Measurements from ENCODE around the gene RPP40.

RPP40 gene

GRCh38 chr6:5041955-5042354 lies 38.1 kb upstream of the RPP40 start:
- no peak overlapping the region for H2BK5ac ChIP-seq (ENCODE audit: low read depth, low read length, poor library complexity, severe bottlenecking)
- no peak overlapping the region for H3K4me2 ChIP-seq (ENCODE audit: low read length, poor library complexity, severe bottlenecking)
- no peak overlapping the region for H4K91ac ChIP-seq (ENCODE audit: low read length)
- H2BK12ac ChIP-seq (ENCODE audit: low read length in 2 of 2) = no peak overlapping the region
- no peaks in the 10 kb centered on the region for H3K27me3 ChIP-seq (ENCODE audit: control insufficient read depth in 1 of 2, insufficient read depth in 1 of 2, low read length in 2 of 2)
- H3K27ac ChIP-seq (ENCODE audit: low read length, poor library complexity, severe bottlenecking) = no peak overlapping the region
- no peak overlapping the region for H3K23ac ChIP-seq (ENCODE audit: low read length in 2 of 2)
- peaks cover 0 to 9% of the 10 kb centered on the region in 2 experiments for H3K36me3 ChIP-seq (ENCODE audit: control insufficient read depth in 1 of 2, insufficient read depth in 2 of 2, low read depth in 1 of 2, low read length in 2 of 2)
- no peak overlapping the region for H4K8ac ChIP-seq (ENCODE audit: low read length)
- H2BK15ac ChIP-seq (ENCODE audit: low read depth, poor library complexity, severe bottlenecking) = no peak overlapping the region
- no peaks in the 10 kb centered on the region for H3K4me1 ChIP-seq (ENCODE audit: control insufficient read depth, insufficient read depth, low read depth, low read length)
- no peak overlapping the region for H2BK120ac ChIP-seq (ENCODE audit: low read depth, low read length)
- H3K4me3 ChIP-seq (ENCODE audit: insufficient read depth in 1 of 2, low read depth in 1 of 2, low read length in 2 of 2) = no peak overlapping the region
- DNase-seq = no peak
- no peak overlapping the region for H3K4ac ChIP-seq (ENCODE audit: low read depth in 1 of 2, low read length in 2 of 2)
- no peak overlapping the region for H2AFZ ChIP-seq (ENCODE audit: low read depth, low read length)
- 71% methylated on average over 2 of the region's 2 CpGs for WGBS
- no peak overlapping the region for H3K14ac ChIP-seq (ENCODE audit: low read length in 2 of 2)
- no peak overlapping the region for H3K9ac ChIP-seq (ENCODE audit: low read length)
- H3K9me3 ChIP-seq (ENCODE audit: control insufficient read depth, low read length) = no peaks in the 10 kb centered on the region
- H3K18ac ChIP-seq (ENCODE audit: low read depth in 1 of 2, low read length in 2 of 2) = no peak overlapping the region
- H3K79me1 ChIP-seq (replicated peaks; ENCODE audit: low read length, poor library complexity, severe bottlenecking) = no peaks in the 10 kb centered on the region
- H2AK5ac ChIP-seq (ENCODE audit: low read length, severe bottlenecking) = no peak overlapping the region

- no peaks in the 10 kb centered on the region for H3K36me3 ChIP-seq (ENCODE audit: control insufficient read depth in 1 of 2, insufficient read depth in 2 of 2, low read depth in 1 of 2, low read length in 2 of 2)
- no peak overlapping the region for H3K4me3 ChIP-seq (ENCODE audit: insufficient read depth in 1 of 2, low read depth in 1 of 2, low read length in 2 of 2)
Observed at GRCh38 chr6:5036269-5036668, 32.4 kb upstream of the RPP40 start.

GRCh38 chr6:5034736-5035135 lies 30.9 kb upstream of the RPP40 start:
- peaks cover 3% of the 10 kb centered on the region for H3K4me1 ChIP-seq (ENCODE audit: control insufficient read depth, insufficient read depth, low read depth, low read length)
- no peak overlapping the region for H3K4ac ChIP-seq (ENCODE audit: low read depth in 1 of 2, low read length in 2 of 2)
- no peaks in the 10 kb centered on the region for H3K36me3 ChIP-seq (ENCODE audit: control insufficient read depth in 1 of 2, insufficient read depth in 2 of 2, low read depth in 1 of 2, low read length in 2 of 2)
- H3K79me1 ChIP-seq (replicated peaks; ENCODE audit: low read length, poor library complexity, severe bottlenecking) = no peaks in the 10 kb centered on the region
- H3K9me3 ChIP-seq (ENCODE audit: control insufficient read depth, low read length) = no peaks in the 10 kb centered on the region
- no peak overlapping the region for H3K4me2 ChIP-seq (ENCODE audit: low read length, poor library complexity, severe bottlenecking)
- H2AK5ac ChIP-seq (ENCODE audit: low read length, severe bottlenecking) = no peak overlapping the region
- H2BK5ac ChIP-seq (ENCODE audit: low read depth, low read length, poor library complexity, severe bottlenecking) = no peak overlapping the region
- no peak overlapping the region for H3K18ac ChIP-seq (ENCODE audit: low read depth in 1 of 2, low read length in 2 of 2)
- no peak overlapping the region for H3K9ac ChIP-seq (ENCODE audit: low read length)
- no peak for DNase-seq
- H2BK15ac ChIP-seq (ENCODE audit: low read depth, poor library complexity, severe bottlenecking) = no peak overlapping the region
- H4K91ac ChIP-seq (ENCODE audit: low read length) = no peak overlapping the region
- H3K23ac ChIP-seq (ENCODE audit: low read length in 2 of 2) = no peak overlapping the region
- no peak overlapping the region for H2AFZ ChIP-seq (ENCODE audit: low read depth, low read length)
- H3K4me3 ChIP-seq (ENCODE audit: insufficient read depth in 1 of 2, low read depth in 1 of 2, low read length in 2 of 2) = no peak overlapping the region
- WGBS = 82% methylated on average over 7 of the region's 7 CpGs
- H3K27me3 ChIP-seq (ENCODE audit: control insufficient read depth in 1 of 2, insufficient read depth in 1 of 2, low read length in 2 of 2) = no peaks in the 10 kb centered on the region
- H3K27ac ChIP-seq (ENCODE audit: low read length, poor library complexity, severe bottlenecking) = no peak overlapping the region
- H3K14ac ChIP-seq (ENCODE audit: low read length in 2 of 2) = no peak overlapping the region
- H2BK12ac ChIP-seq (ENCODE audit: low read length in 2 of 2) = no peak overlapping the region
- H4K8ac ChIP-seq (ENCODE audit: low read length) = no peak overlapping the region
- no peak overlapping the region for H2BK120ac ChIP-seq (ENCODE audit: low read depth, low read length)

More at GRCh38 chr6:5036269-5036668, 32.4 kb upstream of the RPP40 start:
- whole genome bisulfite sequencing = 27% methylated on average over 8 of the region's 8 CpGs
- DNase-seq = peak; percentile 80
- Histone ChIP-seq H2BK15ac (ENCODE audit: low read depth, poor library complexity, severe bottlenecking) (no peak overlapping the region), H2AK5ac (ENCODE audit: low read length, severe bottlenecking) (no peak overlapping the region), H3K4me2 (ENCODE audit: low read length, poor library complexity, severe bottlenecking) (no peak overlapping the region), H3K4me1 (ENCODE audit: control insufficient read depth, insufficient read depth, low read depth, low read length) (peaks cover 3% of the 10 kb centered on the region), H2BK12ac (ENCODE audit: low read length in 2 of 2) (no peak overlapping the region), H3K27ac (ENCODE audit: low read length, poor library complexity, severe bottlenecking) (no peak overlapping the region), H4K8ac (ENCODE audit: low read length) (peak overlapping the region; percentile 81), H3K9me3 (ENCODE audit: control insufficient read depth, low read length) (no peaks in the 10 kb centered on the region), H3K79me1 (replicated peaks; ENCODE audit: low read length, poor library complexity, severe bottlenecking) (no peaks in the 10 kb centered on the region), H4K91ac (ENCODE audit: low read length) (no peak overlapping the region), H2BK120ac (ENCODE audit: low read depth, low read length) (no peak overlapping the region), H2AFZ (ENCODE audit: low read depth, low read length) (peak overlapping the region; percentile 70), H3K4ac (ENCODE audit: low read depth in 1 of 2, low read length in 2 of 2) (peak overlapping the region in 1 of 2 experiments; percentile 0), H3K9ac (ENCODE audit: low read length) (no peak overlapping the region), H3K23ac (ENCODE audit: low read length in 2 of 2) (no peak overlapping the region), H3K14ac (ENCODE audit: low read length in 2 of 2) (no peak overlapping the region), H3K18ac (ENCODE audit: low read depth in 1 of 2, low read length in 2 of 2) (peak overlapping the region in 1 of 2 experiments; percentile 29), H2BK5ac (ENCODE audit: low read depth, low read length, poor library complexity, severe bottlenecking) (no peak overlapping the region), H3K27me3 (ENCODE audit: control insufficient read depth in 1 of 2, insufficient read depth in 1 of 2, low read length in 2 of 2) (no peaks in the 10 kb centered on the region)

- no peak for DNase-seq
- H3K18ac ChIP-seq (ENCODE audit: low read depth in 1 of 2, low read length in 2 of 2) = no peak overlapping the region
- no peak overlapping the region for H2AK5ac ChIP-seq (ENCODE audit: low read length, severe bottlenecking)
- no peak overlapping the region for H2BK120ac ChIP-seq (ENCODE audit: low read depth, low read length)
- H2BK12ac ChIP-seq (ENCODE audit: low read length in 2 of 2) = no peak overlapping the region
- no peaks in the 10 kb centered on the region for H3K27me3 ChIP-seq (ENCODE audit: control insufficient read depth in 1 of 2, insufficient read depth in 1 of 2, low read length in 2 of 2)
- 94% methylated on average over 6 of the region's 7 CpGs for WGBS
- no peak overlapping the region for H4K91ac ChIP-seq (ENCODE audit: low read length)
- H3K27ac ChIP-seq (ENCODE audit: low read length, poor library complexity, severe bottlenecking) = no peak overlapping the region
- H3K36me3 ChIP-seq (ENCODE audit: control insufficient read depth in 1 of 2, insufficient read depth in 2 of 2, low read depth in 1 of 2, low read length in 2 of 2) = no peaks in the 10 kb centered on the region
- no peaks in the 10 kb centered on the region for H3K79me1 ChIP-seq (replicated peaks; ENCODE audit: low read length, poor library complexity, severe bottlenecking)
- no peak overlapping the region for H2BK15ac ChIP-seq (ENCODE audit: low read depth, poor library complexity, severe bottlenecking)
- H3K9me3 ChIP-seq (ENCODE audit: control insufficient read depth, low read length) = no peaks in the 10 kb centered on the region
- peaks cover 3% of the 10 kb centered on the region for H3K4me1 ChIP-seq (ENCODE audit: control insufficient read depth, insufficient read depth, low read depth, low read length)
- H3K14ac ChIP-seq (ENCODE audit: low read length in 2 of 2) = no peak overlapping the region
- no peak overlapping the region for H4K8ac ChIP-seq (ENCODE audit: low read length)
- H2AFZ ChIP-seq (ENCODE audit: low read depth, low read length) = no peak overlapping the region
- H2BK5ac ChIP-seq (ENCODE audit: low read depth, low read length, poor library complexity, severe bottlenecking) = no peak overlapping the region
- no peak overlapping the region for H3K9ac ChIP-seq (ENCODE audit: low read length)
- no peak overlapping the region for H3K23ac ChIP-seq (ENCODE audit: low read length in 2 of 2)
- H3K4ac ChIP-seq (ENCODE audit: low read depth in 1 of 2, low read length in 2 of 2) = no peak overlapping the region
- H3K4me2 ChIP-seq (ENCODE audit: low read length, poor library complexity, severe bottlenecking) = no peak overlapping the region
- H3K4me3 ChIP-seq (ENCODE audit: insufficient read depth in 1 of 2, low read depth in 1 of 2, low read length in 2 of 2) = peak overlapping the region in 1 of 2 experiments; percentile 29
Observed at GRCh38 chr6:5034328-5034727, 30.5 kb upstream of the RPP40 start.
